Endodermal cell (in vitro differentiated cells): ENCODE data around the gene PIK3R5. TPM values are rescaled to one million over a fixed set of nuclear protein-coding genes. Genes with fewer than 3 reads are reported as not detected.

Source experiments
- DNase-seq: peaks from one replicate; pipeline ENCODE4 v3.0.0-alpha.2; 2017
- H3K27ac ChIP-seq: 2 replicates; pipeline ENCODE4 v1.5.1; 2013; ENCODE audit warnings: mild to moderate bottlenecking, low read depth, low read length, moderate library complexity
- H3K27me3 ChIP-seq: 2 replicates; pipeline ENCODE4 v1.6.1; 2013; ENCODE audit warnings: mild to moderate bottlenecking, low read length, moderate library complexity; ENCODE audit not compliant: insufficient read depth, control insufficient read depth, poor library complexity, severe bottlenecking
- H3K36me3 ChIP-seq: 2 replicates; pipeline ENCODE4 v1.7.0; 2013; ENCODE audit warnings: mild to moderate bottlenecking, low read length, moderate library complexity; ENCODE audit not compliant: control insufficient read depth, insufficient read depth
- H3K4me1 ChIP-seq: one replicate; pipeline ENCODE4 v1.7.0; 2013; ENCODE audit warnings: low read length; ENCODE audit not compliant: control insufficient read depth, insufficient read depth
- H3K4me3 ChIP-seq: 2 replicates; pipeline ENCODE4 v1.5.1; 2013; ENCODE audit warnings: mild to moderate bottlenecking, low read length, moderate library complexity
- H3K9ac ChIP-seq: 2 replicates; pipeline ENCODE4 v1.6.1; 2013; ENCODE audit warnings: mild to moderate bottlenecking, low read length, moderate library complexity; ENCODE audit not compliant: poor library complexity, severe bottlenecking; ENCODE audit errors: extremely low read depth
- H3K9me3 ChIP-seq: 2 replicates; pipeline ENCODE4 v1.6.1; 2013; ENCODE audit warnings: mild to moderate bottlenecking, low read length, moderate library complexity; ENCODE audit not compliant: control insufficient read depth
- H3K27ac Mint-ChIP-seq: 2 replicates; pipeline ENCODE4 v1.8.0; 2020; ENCODE audit warnings: mixed read lengths
- H3K27me3 Mint-ChIP-seq: 2 replicates; pipeline ENCODE4 v1.8.0; 2021; ENCODE audit warnings: mild to moderate bottlenecking, mixed read lengths; ENCODE audit not compliant: insufficient read depth
- H3K36me3 Mint-ChIP-seq: 2 replicates; pipeline ENCODE4 v1.8.0; 2020; ENCODE audit warnings: low read depth, mixed read lengths
- H3K4me1 Mint-ChIP-seq: 2 replicates; pipeline ENCODE4 v1.8.0; 2020; ENCODE audit warnings: mixed read lengths
- H3K4me3 Mint-ChIP-seq: 2 replicates; pipeline ENCODE4 v1.8.0; 2020; ENCODE audit warnings: mild to moderate bottlenecking, moderate library complexity, mixed read lengths
- H3K9me3 Mint-ChIP-seq: 2 replicates; pipeline ENCODE4 v1.8.0; 2020; ENCODE audit warnings: mild to moderate bottlenecking, mixed read lengths
- WGBS, 2 experiments: methylation state at CpG; one replicate each; pipeline versions ENCODE4 v1.1.5 to v1.1.7; 2013; ENCODE audit warnings: missing lambda C conversion rate in 2 of 2, mixed read lengths in 1 of 2; ENCODE audit not compliant: insufficient coverage in 1 of 2, insufficient read length in 1 of 2; 5-methylcytosine and 5-hydroxymethylcytosine counted together
- total RNA-seq, 2 donors: library from RNA; stranded (reverse); fragmentation: NEBNext Ultra II Directional in 1 of 2; extraction: Animal tissue kit (Norgen Biotek cat#: 25700) in 1 of 2; gene quantifications; 2 replicates in 1 of 2; 3 replicates in 1 of 2; pipeline ENCODE4 v1.2.1, GENCODE V29; 2021
- TF ChIP-seq, protein P1 (sequence below): fragments of 200-600 bp; sonication (generic); conservative IDR thresholded peaks from 2 replicates; pipeline ENCODE4 v1.5.0; 2021; ENCODE audit warnings: antibody characterized with exemption, mild to moderate bottlenecking

Gene PIK3R5
- total RNA-seq, 2 donors from 2014 or later: 10.4 to 37.0 TPM

DNA sequence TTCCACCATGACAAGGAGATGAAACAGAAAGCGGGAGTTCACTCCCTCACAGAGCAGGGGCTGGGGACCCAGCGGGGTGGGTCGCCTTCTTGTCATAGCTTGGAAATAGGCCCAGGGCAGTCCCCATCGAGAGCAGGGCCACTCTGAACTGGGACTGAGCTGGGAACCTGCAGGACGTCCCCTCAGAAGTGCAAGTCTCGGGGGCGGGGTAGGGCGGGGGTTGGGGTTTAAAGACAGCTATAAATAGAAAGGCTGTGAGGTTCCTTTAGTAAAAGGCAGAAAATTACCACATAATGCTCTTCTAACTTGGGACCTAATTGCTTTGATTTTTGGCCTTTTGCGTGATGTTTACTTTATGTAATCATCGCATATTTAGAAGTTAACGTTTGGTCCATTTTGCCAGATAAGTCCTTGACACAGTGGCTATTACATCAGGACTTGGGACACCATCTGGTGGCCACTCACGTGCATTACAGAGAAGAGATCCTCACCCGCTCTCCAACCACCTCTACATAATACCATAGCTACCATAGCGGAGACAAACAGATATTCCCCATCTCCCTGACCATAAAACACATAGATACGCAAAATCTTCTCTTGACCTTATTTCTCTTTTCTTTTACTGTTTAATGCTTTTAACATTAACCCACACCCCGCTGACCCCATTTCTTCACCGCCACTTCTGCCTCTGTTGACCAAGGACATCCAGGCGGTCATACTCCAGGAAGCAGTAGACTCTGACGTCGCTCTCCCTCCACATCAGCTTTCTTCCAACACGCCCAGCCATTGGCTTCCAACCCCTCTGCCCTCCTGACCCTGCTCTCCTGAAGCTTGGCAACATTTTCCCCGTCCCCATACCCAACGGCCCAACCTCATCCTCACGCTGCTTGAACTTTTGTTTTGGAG is 70.6 kb downstream of the PIK3R5 start:
- TF ChIP-seq, protein P1, sequence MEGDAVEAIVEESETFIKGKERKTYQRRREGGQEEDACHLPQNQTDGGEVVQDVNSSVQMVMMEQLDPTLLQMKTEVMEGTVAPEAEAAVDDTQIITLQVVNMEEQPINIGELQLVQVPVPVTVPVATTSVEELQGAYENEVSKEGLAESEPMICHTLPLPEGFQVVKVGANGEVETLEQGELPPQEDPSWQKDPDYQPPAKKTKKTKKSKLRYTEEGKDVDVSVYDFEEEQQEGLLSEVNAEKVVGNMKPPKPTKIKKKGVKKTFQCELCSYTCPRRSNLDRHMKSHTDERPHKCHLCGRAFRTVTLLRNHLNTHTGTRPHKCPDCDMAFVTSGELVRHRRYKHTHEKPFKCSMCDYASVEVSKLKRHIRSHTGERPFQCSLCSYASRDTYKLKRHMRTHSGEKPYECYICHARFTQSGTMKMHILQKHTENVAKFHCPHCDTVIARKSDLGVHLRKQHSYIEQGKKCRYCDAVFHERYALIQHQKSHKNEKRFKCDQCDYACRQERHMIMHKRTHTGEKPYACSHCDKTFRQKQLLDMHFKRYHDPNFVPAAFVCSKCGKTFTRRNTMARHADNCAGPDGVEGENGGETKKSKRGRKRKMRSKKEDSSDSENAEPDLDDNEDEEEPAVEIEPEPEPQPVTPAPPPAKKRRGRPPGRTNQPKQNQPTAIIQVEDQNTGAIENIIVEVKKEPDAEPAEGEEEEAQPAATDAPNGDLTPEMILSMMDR: peak; percentile 94
- H3K27ac ChIP-seq: no peak overlapping the region
- H3K4me3 ChIP-seq: no peak overlapping the region
- H3K27ac Mint-ChIP-seq: peak overlapping the region; percentile 84
- H3K9ac ChIP-seq: no peak overlapping the region
- peaks cover 29% of the 10 kb centered on the region for H3K4me1 Mint-ChIP-seq
- H3K4me1 ChIP-seq: peaks cover 13% of the 10 kb centered on the region
- peaks cover 16% of the 10 kb centered on the region for H3K27me3 Mint-ChIP-seq
- no peaks in the 10 kb centered on the region for H3K9me3 Mint-ChIP-seq
- DNase-seq: peak; percentile 90
- H3K36me3 Mint-ChIP-seq: no peaks in the 10 kb centered on the region
- H3K9me3 ChIP-seq: no peaks in the 10 kb centered on the region
- H3K27me3 ChIP-seq: no peaks in the 10 kb centered on the region
- peak overlapping the region; percentile 1 for H3K4me3 Mint-ChIP-seq
- WGBS, 2 experiments: 45 to 49% methylated on average over 11 to 24 of the region's 24 CpGs
- no peaks in the 10 kb centered on the region for H3K36me3 ChIP-seq

DNA sequence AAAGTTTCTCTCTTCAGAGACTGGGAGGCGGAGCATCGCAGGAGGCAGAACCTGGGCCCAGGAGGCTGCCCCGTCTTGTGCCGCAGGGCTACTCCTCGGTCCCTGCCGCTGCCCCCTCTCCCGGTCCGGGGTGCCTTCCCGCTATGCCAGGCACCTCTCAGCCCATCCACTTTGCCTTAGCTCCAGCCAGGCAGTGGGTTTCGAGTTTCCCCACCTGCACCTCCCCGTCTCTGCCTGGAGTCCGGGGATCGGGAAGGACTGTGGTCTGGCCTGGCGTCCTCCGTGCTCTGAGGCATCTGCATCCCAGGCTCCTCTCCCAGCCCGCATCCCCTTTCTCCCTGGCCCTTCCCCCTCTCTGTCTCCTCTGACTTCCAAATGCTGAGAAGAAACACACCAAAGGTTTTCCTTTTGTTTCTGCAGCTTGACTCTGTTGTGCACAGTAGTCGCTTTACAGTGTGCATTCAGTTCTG is 71.3 kb downstream of the PIK3R5 start:
- peak overlapping the region; percentile 84 for H3K27ac Mint-ChIP-seq
- Histone ChIP-seq H3K9me3 (no peaks in the 10 kb centered on the region), H3K9ac (no peak overlapping the region), H3K27me3 (no peaks in the 10 kb centered on the region), H3K36me3 (no peaks in the 10 kb centered on the region), H3K4me1 (peaks cover 13% of the 10 kb centered on the region), H3K4me3 (no peak overlapping the region), H3K27ac (no peak overlapping the region)
- peaks cover 29% of the 10 kb centered on the region for H3K4me1 Mint-ChIP-seq
- DNase-seq: peak; percentile 86
- H3K27me3 Mint-ChIP-seq: peaks cover 16% of the 10 kb centered on the region
- no peaks in the 10 kb centered on the region for H3K9me3 Mint-ChIP-seq
- TF ChIP-seq, protein P1: no peak
- H3K36me3 Mint-ChIP-seq: no peaks in the 10 kb centered on the region
- peak overlapping the region; percentile 1 for H3K4me3 Mint-ChIP-seq
- 27 to 55% methylated on average over 12 to 17 of the region's 17 CpGs for WGBS, 2 experiments

DNA sequence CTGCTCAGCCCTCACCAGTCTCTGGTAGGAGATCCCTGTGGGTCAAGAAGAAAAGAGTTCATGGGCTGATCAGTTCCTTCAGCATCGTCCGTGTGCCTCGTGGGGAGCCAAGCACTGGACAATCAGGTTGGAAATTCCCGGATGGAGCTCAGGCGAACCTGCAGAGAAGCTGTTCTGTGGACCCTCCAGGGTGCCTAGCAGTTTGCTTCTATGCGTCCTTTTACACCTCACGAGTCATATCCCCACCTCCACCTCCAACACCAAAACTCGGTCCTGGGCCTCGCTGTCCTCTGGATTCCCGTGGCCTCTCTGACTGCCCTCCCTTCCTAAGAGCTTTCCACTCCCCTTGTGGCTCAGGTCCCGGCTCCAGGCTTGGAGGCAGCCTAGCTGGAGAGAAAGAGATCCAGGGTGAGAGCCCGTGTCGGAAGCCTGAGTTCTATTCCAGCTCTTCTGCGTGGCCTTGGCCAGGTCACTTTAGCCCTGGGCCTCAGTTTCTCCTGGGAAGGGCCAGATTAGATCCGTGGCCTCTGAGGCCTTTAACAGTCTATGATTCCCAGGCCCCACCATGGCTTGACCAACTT is 71.8 kb downstream of the PIK3R5 start:
- H3K4me1 Mint-ChIP-seq: peaks cover 29% of the 10 kb centered on the region
- no peaks in the 10 kb centered on the region for H3K36me3 ChIP-seq
- H3K9me3 ChIP-seq: no peaks in the 10 kb centered on the region
- H3K4me3 Mint-ChIP-seq: no peak overlapping the region
- TF ChIP-seq, protein P1: no peak
- H3K27ac ChIP-seq: no peak overlapping the region
- H3K9ac ChIP-seq: no peak overlapping the region
- peaks cover 16% of the 10 kb centered on the region for H3K27me3 Mint-ChIP-seq
- WGBS, 2 experiments: 79 to 82% methylated on average over 10 to 15 of the region's 15 CpGs
- DNase-seq: peak; percentile 70
- H3K27me3 ChIP-seq: no peaks in the 10 kb centered on the region
- peaks cover 13% of the 10 kb centered on the region for H3K4me1 ChIP-seq
- no peak overlapping the region for H3K4me3 ChIP-seq
- no peaks in the 10 kb centered on the region for H3K36me3 Mint-ChIP-seq
- no peak overlapping the region for H3K27ac Mint-ChIP-seq
- no peaks in the 10 kb centered on the region for H3K9me3 Mint-ChIP-seq
